GM13976 (cell line): ENCODE measurements around the gene POLR1C.
A peak's percentile ranks its signal among the peaks of the same experiment; 100 is the strongest.

ENCODE experiments used
- DNase-seq: peaks from one replicate; pipeline ENCODE4 v3.0.0; 2012; ENCODE audit warnings: low spot score
- in situ Hi-C: fragments of 300-500 bp; cut with MboI; formaldehyde crosslinking; loops from one replicate; pipeline ENCODE4 v1.12.0; 2022; ENCODE audit warnings: low sequenced_read_pairs, mixed read lengths, inconsistent platforms; ENCODE audit not compliant: unreplicated experiment
- TF ChIP-seq, protein P1 (sequence below): IDR thresholded peaks from 2 replicates; pipeline ENCODE4 v1.5.1; 2012; ENCODE audit warnings: borderline replicate concordance, mild to moderate bottlenecking; ENCODE audit not compliant: insufficient read depth; ENCODE audit errors: extremely low read depth, missing control alignments, control extremely low read depth

The POLR1C gene

DNA sequence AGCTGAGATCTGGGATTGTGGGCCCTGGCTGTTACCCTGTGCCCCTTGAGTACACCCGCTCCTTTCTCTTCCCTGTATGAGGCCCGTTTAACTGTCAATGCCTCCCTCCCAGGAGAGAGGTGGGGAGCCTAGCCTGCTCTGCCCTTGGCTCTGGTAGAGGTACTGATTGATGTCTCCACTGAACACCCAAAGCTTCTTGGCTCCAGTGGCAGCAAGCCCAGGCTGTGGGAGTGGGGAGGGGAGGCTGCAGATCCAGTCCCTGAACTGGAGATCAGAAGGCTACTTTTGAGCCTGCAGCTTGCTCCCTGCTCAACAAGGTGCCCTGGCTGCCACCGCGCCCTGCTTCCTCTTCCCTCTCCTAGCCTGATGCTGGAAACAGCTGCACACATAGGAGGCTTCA is 14.2 kb upstream of the POLR1C start:
- TF ChIP-seq, protein P1, sequence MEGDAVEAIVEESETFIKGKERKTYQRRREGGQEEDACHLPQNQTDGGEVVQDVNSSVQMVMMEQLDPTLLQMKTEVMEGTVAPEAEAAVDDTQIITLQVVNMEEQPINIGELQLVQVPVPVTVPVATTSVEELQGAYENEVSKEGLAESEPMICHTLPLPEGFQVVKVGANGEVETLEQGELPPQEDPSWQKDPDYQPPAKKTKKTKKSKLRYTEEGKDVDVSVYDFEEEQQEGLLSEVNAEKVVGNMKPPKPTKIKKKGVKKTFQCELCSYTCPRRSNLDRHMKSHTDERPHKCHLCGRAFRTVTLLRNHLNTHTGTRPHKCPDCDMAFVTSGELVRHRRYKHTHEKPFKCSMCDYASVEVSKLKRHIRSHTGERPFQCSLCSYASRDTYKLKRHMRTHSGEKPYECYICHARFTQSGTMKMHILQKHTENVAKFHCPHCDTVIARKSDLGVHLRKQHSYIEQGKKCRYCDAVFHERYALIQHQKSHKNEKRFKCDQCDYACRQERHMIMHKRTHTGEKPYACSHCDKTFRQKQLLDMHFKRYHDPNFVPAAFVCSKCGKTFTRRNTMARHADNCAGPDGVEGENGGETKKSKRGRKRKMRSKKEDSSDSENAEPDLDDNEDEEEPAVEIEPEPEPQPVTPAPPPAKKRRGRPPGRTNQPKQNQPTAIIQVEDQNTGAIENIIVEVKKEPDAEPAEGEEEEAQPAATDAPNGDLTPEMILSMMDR: no peak
- no peak for DNase-seq
- in situ Hi-C loops: loop anchor here (10.0 kb wide), 1 partner anchor 108 kb away; no protein-coding TSS in a partner anchor

- in situ Hi-C loops: loop anchor here (10.0 kb wide), 1 partner anchor 109 kb away; no protein-coding TSS in a partner anchor
Observed at GRCh38 chr6:43503443-43503842, 13.4 kb upstream of the POLR1C start.

GRCh38 chr6:43504756-43505593 is 11.9 kb upstream of the POLR1C start:
- in situ Hi-C loops: loop anchor here (10.0 kb wide), 1 partner anchor 110 kb away; no protein-coding TSS in a partner anchor
- TF ChIP-seq, protein P1: no peak
- DNase-seq: no peak

More at GRCh38 chr6:43503443-43503842, 13.4 kb upstream of the POLR1C start:
- DNase-seq: no peak
- TF ChIP-seq, protein P1: no peak

- in situ Hi-C loops: loop anchor here (10.0 kb wide), 1 partner anchor 111 kb away; no protein-coding TSS in a partner anchor
- no peak for DNase-seq
Observed at GRCh38 chr6:43505718-43506117, 11.2 kb upstream of the POLR1C start.

GRCh38 chr6:43506171-43506570 is 10.7 kb upstream of the POLR1C start:
- in situ Hi-C loops: loop anchor here (10.0 kb wide), 1 partner anchor 111 kb away; no protein-coding TSS in a partner anchor
- TF ChIP-seq, protein P1: no peak
- DNase-seq: no peak

More at GRCh38 chr6:43505718-43506117, 11.2 kb upstream of the POLR1C start:
- TF ChIP-seq, protein P1: no peak

DNA sequence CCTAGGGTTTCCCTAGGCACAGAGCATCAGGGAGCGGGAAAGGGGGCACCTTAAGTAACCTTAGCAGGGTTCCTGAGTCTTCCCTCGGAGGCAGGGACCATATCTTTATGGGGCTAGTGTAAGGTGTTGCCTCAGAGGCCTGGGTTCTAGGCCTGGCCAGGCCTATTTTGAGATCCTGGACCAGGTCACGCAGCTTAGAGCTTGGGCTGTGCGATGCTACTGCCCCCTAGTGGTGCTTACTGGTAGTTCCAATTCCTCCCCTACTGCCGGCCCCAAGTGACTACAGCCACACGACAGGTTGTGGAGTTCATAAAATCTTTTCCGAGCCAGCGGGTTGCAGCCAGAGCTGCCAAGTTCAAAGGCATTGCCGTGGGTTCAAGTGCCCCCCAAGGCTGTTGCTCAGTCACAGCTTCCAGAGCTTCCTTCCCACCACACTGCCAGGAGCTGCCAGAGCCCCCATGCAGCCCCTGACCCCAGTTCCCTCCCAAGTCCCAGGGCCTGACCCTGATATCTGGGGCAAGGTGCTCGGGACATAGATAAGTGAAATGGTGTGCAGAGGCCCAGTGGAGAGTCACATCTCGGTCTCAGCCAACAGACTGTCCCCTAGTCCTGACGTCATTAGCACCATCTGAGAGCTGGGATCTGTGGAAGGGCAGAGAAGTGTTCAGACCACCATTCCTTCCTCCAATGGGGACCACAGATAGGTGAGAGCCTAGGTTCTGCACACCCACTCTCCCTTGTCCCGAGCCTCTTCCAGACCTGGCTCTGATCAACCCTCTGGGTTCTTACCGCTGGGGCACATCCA is 10.0 kb upstream of the POLR1C start:
- TF ChIP-seq, protein P1: peak; percentile 88
- in situ Hi-C loops: loop anchor here (10.0 kb wide), 1 partner anchor 112 kb away; no protein-coding TSS in a partner anchor
- peak; percentile 88 for DNase-seq
